IPS-NIHi7 (cell line): ENCODE measurements around the gene RTL5.

Source experiments
- DNase-seq: peaks from one replicate; pipeline ENCODE4 v3.0.0; 2012; ENCODE audit warnings: mixed read lengths; ENCODE audit errors: extremely low spot score

The RTL5 gene

GRCh38 chrX:72110051-72110875, 21.5 kb downstream of the RTL5 start:
- DNase-seq, result no peak

- no peak for DNase-seq
Measured at GRCh38 chrX:72108666-72109065, 23.0 kb downstream of the RTL5 start.

- no peak for DNase-seq
Measured at GRCh38 chrX:72107841-72108595, 23.7 kb downstream of the RTL5 start.

- no peak for DNase-seq
Measured at GRCh38 chrX:72107320-72107719, 24.4 kb downstream of the RTL5 start.

- no peak for DNase-seq
Measured at GRCh38 chrX:72105436-72105835, 26.3 kb downstream of the RTL5 start.

- no peak for DNase-seq
Measured at GRCh38 chrX:72102760-72103159, 29.0 kb downstream of the RTL5 start.

- no peak for DNase-seq
Measured at GRCh38 chrX:72102126-72102525, 29.6 kb downstream of the RTL5 start.

- DNase-seq, result no peak
Measured at GRCh38 chrX:72101597-72102037, 30.1 kb downstream of the RTL5 start.

GRCh38 chrX:72100824-72101351, 30.8 kb downstream of the RTL5 start:
- DNase-seq, result no peak

- no peak for DNase-seq
Measured at GRCh38 chrX:72100051-72100755, 31.5 kb downstream of the RTL5 start.

GRCh38 chrX:72097098-72097497, 34.6 kb downstream of the RTL5 start:
- no peak for DNase-seq

GRCh38 chrX:72095370-72095769, 36.3 kb downstream of the RTL5 start:
- DNase-seq, result no peak

- DNase-seq, result no peak
Measured at GRCh38 chrX:72094894-72095293, 36.8 kb downstream of the RTL5 start.

GRCh38 chrX:72089254-72089653, 42.5 kb downstream of the RTL5 start:
- no peak for DNase-seq

- no peak for DNase-seq
Measured at GRCh38 chrX:72088761-72089160, 43.0 kb downstream of the RTL5 start.

GRCh38 chrX:72086995-72087394, 44.7 kb downstream of the RTL5 start:
- no peak for DNase-seq

- no peak for DNase-seq
Measured at GRCh38 chrX:72084114-72084513, 47.6 kb downstream of the RTL5 start.

- no peak for DNase-seq
Measured at GRCh38 chrX:72083291-72083690, 48.4 kb downstream of the RTL5 start.

- no peak for DNase-seq
Measured at GRCh38 chrX:72081605-72082320, 50.0 kb downstream of the RTL5 start.

- DNase-seq, result no peak
Measured at GRCh38 chrX:72080800-72081199, 50.9 kb downstream of the RTL5 start.

GRCh38 chrX:72080150-72080549, 51.6 kb downstream of the RTL5 start:
- DNase-seq, result no peak
